Measurements from ENCODE around the gene TRNAU1AP. TPM values are rescaled to one million over a fixed set of nuclear protein-coding genes. Genes with fewer than 3 reads are reported as not detected.

TRNAU1AP gene
- total RNA-seq, 1 donor from 2014 or later, result 23.9 TPM

GRCh38 chr1:28604962-28605361 lies 52.1 kb downstream of the TRNAU1AP start:
- TF ChIP-seq, protein P1, sequence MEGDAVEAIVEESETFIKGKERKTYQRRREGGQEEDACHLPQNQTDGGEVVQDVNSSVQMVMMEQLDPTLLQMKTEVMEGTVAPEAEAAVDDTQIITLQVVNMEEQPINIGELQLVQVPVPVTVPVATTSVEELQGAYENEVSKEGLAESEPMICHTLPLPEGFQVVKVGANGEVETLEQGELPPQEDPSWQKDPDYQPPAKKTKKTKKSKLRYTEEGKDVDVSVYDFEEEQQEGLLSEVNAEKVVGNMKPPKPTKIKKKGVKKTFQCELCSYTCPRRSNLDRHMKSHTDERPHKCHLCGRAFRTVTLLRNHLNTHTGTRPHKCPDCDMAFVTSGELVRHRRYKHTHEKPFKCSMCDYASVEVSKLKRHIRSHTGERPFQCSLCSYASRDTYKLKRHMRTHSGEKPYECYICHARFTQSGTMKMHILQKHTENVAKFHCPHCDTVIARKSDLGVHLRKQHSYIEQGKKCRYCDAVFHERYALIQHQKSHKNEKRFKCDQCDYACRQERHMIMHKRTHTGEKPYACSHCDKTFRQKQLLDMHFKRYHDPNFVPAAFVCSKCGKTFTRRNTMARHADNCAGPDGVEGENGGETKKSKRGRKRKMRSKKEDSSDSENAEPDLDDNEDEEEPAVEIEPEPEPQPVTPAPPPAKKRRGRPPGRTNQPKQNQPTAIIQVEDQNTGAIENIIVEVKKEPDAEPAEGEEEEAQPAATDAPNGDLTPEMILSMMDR (conservative IDR thresholded peaks at IDR 0.05; ENCODE audit: low read depth, low read length), result no peak
- no peak overlapping the region for H3K4me3 ChIP-seq (ENCODE audit: low read depth, low read length)
- DNase-seq (ENCODE audit: low read depth), result no peak

DNA sequence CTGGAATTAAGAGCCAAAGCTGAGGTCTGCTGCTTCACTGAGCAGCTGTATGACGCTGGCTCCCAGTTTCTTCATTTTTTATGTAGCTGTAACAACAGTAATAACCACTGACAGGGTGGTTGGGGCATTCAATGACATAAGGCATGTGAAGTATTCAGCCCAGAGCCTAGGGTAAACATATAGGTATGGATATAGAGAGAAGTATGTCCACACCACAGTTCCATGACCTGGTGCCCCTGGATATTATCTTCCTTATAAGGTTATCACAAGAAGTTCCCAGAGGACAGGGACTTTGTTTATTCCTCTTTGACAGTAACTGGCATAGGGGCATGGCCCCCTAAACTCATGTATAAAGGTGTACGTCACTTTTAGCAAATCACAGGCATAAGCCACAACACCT lies 53.9 kb downstream of the TRNAU1AP start:
- no peak for DNase-seq (ENCODE audit: low read depth)
- TF ChIP-seq, protein P1 (conservative IDR thresholded peaks at IDR 0.05; ENCODE audit: low read depth, low read length), result no peak
- H3K4me3 ChIP-seq (ENCODE audit: low read depth, low read length), result no peak overlapping the region

DNA sequence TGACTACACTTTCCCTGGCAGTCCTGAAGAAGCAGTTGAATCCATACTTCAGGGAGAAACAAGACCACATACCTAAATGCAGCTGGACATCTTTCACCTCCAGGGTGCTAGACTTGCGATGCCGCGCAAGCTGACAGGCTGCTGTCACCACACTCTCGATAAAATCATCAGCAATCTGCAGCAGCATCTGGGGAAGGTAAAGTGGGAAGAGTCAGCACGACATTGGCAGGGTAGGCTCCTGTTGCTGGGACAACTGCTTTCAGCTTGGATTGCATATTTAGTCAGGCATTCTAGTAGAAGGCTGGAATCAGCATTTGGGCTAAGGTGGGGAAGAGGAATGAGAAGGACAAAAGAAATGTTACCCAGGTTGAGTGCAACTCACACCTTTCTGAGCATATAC lies 60.3 kb downstream of the TRNAU1AP start:
- DNase-seq (ENCODE audit: low read depth), result no peak
- H3K4me3 ChIP-seq (ENCODE audit: low read depth, low read length), result no peak overlapping the region
- TF ChIP-seq, protein P1 (conservative IDR thresholded peaks at IDR 0.05; ENCODE audit: low read depth, low read length), result no peak

Other genes with a start within 250 kb of the TRNAU1AP start
- gene MED18, start 224.0 kb upstream of the TRNAU1AP start, total RNA-seq, result 9.6 and 25.1 TPM in 2 replicates
- 25.9 and 35.9 TPM in 2 replicates for gene PHACTR4, start 183.3 kb upstream of the TRNAU1AP start, total RNA-seq
- gene RCC1, start 47.0 kb upstream of the TRNAU1AP start, total RNA-seq, result 46.3 and 105 TPM in 2 replicates
- 14.5 and 18.3 TPM in 2 replicates for gene RAB42, start 39.2 kb downstream of the TRNAU1AP start, total RNA-seq
- gene TAF12, start 90.0 kb downstream of the TRNAU1AP start, total RNA-seq, result 18.6 and 22.4 TPM in 2 replicates
- gene RNU11, start 95.5 kb downstream of the TRNAU1AP start, total RNA-seq, result not detected in 2 replicates
- 9.5 and 11.5 TPM in 2 replicates for gene GMEB1, start 115.7 kb downstream of the TRNAU1AP start, total RNA-seq
- gene YTHDF2, start 183.9 kb downstream of the TRNAU1AP start, total RNA-seq, result 49.8 and 76.0 TPM in 2 replicates